ENCODE data around the gene DUSP3.

DNA sequence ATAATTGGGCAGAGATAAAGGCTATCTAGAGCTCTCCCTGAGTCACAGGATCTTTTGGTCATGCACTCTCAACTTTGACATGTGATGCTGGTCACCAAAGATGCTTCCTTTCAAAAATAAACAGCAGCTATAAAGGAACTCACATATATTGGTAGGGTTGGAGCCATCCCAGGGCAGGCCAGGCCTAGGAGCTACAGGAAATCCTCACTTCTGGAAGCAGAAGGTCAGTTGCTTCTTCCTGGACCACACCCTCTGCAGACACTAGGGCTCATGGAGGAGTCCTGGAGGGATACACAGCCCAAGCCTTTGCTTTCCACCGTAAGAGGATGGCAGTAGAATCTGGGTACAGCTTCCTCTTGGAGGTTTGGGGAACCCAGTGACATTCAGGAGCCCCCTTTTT lies 44.8 kb downstream of the DUSP3 start:
- TF ChIP-seq CTCF (IDR thresholded peaks at IDR 0.05) (no peak), ZFX (IDR thresholded peaks at IDR 0.05; ENCODE audit: borderline replicate concordance) (no peak)

Measured in 22Rv1 (cell line).